ENCODE measurements around the gene INO80D. TPM values are rescaled to one million over a fixed set of nuclear protein-coding genes. Genes with fewer than 3 reads are reported as not detected.
"Not testable (repeated sequence)": the region's sequence is repeated elsewhere in the genome, so short reads cannot be mapped to it uniquely, and the experiment has no call there.

INO80D gene
- total and polyA plus RNA-seq, 11 donors, result 2.9 to 21.7 (median 14.7) TPM

DNA sequence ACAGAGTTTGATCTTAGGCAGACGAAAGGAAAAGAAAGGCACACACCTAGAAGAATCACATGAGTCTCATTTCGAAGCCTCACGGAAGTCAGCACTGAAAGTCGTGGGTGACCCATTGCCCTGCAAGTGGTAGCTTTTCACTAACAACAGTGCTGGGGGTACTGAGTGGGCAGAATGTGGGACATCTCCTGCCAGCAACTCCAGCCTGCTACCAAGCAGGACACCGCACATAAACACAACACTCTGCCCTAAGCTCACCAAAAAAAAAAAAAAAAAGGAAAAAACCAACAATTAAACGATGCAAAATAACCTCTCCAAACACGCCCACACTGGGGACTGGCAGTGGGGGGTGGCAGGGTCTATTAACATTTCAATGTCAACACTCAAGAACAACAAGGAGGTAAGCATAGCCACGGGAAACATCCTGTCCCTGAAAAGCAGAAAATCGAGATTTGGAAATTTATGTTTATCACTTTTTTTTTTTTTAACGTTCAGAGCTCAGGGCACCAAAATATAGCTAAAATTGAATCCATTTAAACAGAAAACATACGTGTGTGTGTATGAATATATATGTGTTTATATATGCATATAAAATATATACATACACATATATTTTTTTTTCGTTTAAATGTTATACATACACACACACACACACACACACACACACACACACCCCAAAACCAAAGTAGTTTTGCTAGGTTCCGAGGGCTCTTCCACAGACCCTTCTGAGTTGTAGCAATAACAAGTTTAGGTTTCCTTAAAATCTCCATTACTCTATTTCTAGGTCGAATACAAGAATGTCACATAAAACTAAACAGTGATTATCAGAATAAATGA, 2.2 kb downstream of the INO80D start:
- intact Hi-C loops (cut with DNase I), result loop anchor here in 1 of 10 donors (2.0 kb wide), 1 partner anchor 75 kb away; the partner anchor contains the start of genes EEF1B2 and NDUFS1
- no peaks in the 10 kb centered on the region for H3K27me3 ChIP-seq
- 8 to 12% (median 10%) methylated on average over 14 of the region's 14 CpGs for WGBS, 4 donors
- peak overlapping the region; percentile 72 to 95 (median 90) for H3K4me3 ChIP-seq
- TF ChIP-seq, protein P1, sequence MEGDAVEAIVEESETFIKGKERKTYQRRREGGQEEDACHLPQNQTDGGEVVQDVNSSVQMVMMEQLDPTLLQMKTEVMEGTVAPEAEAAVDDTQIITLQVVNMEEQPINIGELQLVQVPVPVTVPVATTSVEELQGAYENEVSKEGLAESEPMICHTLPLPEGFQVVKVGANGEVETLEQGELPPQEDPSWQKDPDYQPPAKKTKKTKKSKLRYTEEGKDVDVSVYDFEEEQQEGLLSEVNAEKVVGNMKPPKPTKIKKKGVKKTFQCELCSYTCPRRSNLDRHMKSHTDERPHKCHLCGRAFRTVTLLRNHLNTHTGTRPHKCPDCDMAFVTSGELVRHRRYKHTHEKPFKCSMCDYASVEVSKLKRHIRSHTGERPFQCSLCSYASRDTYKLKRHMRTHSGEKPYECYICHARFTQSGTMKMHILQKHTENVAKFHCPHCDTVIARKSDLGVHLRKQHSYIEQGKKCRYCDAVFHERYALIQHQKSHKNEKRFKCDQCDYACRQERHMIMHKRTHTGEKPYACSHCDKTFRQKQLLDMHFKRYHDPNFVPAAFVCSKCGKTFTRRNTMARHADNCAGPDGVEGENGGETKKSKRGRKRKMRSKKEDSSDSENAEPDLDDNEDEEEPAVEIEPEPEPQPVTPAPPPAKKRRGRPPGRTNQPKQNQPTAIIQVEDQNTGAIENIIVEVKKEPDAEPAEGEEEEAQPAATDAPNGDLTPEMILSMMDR (IDR thresholded peaks at IDR 0.05), result no peak
- TF ChIP-seq POLR2A (IDR thresholded peaks at IDR 0.05), result no peak
- no peaks in the 10 kb centered on the region for H3K36me3 ChIP-seq
- H3K4me1 ChIP-seq, result peaks cover 0 to 37% (median 22%) of the 10 kb centered on the region in 12 donors
- DNase-seq, result no peak
- peak overlapping the region; percentile 94 to 100 (median 99) for H3K27ac ChIP-seq
- H3K9me3 ChIP-seq, result no peaks in the 10 kb centered on the region
- no peak for ATAC-seq

DNA sequence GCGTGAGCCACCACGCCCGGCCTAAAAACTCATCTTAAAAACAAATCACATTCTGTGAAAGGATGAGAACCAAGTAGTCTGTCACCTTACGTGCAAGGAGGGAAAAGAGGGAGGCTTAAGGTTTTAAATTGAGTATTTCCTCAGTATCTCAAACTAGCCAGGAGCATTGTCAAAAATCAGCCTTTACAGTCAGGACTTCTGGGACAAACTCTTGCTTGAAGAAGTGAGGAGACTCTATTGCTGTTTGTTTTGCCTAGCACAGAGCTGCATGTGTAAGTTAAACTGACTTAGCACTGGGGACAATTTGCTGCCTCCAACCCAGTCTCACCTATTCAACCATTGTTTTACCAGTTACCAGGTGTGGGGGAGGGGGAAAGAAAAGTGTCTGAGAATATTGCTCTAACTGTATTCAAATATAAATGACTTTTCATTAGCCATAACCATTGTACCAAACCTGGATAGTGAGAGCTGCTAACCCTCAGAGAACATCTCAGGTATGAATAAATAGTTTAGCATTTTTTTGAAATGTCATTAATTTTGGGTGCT, 3.6 kb downstream of the INO80D start:
- Histone ChIP-seq H3K27me3 (no peaks in the 10 kb centered on the region), H3K9me3 (no peaks in the 10 kb centered on the region), H3K4me3 (no peak overlapping the region), H3K27ac (no peak overlapping the region), H3K4me1 (peaks cover 0 to 28% (median 13%) of the 10 kb centered on the region in 12 donors), H3K36me3 (no peaks in the 10 kb centered on the region)
- DNase-seq, result no peak
- intact Hi-C loops (cut with DNase I), result no loop called here
- WGBS, 4 donors, result 97 to 100% (median 98%) methylated on average over 4 of the region's 4 CpGs
- TF ChIP-seq, protein P1 (IDR thresholded peaks at IDR 0.05), result no peak
- TF ChIP-seq POLR2A (IDR thresholded peaks at IDR 0.05), result no peak
- no peak for ATAC-seq

DNA sequence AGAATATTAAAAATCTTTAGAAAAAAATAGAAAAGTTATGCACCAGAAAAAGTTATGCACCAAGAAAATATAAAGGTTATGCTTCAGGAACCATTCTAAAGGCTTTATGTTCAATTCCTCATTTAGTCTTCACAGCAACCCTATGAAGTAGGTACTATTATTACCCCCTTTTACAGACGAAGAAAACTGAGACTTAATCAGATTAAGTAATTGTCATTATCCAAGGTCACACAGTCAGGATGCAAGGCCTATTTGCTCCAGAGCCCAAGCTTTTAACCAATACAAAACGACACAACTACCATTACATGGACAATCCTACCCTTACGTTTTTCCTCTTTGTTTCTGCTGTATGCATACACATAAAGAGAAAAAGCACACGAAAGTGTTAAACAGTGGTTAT, 5.0 kb downstream of the INO80D start:
- Histone ChIP-seq H3K36me3 (no peaks in the 10 kb centered on the region), H3K4me1 (peaks cover 0 to 21% (median 9%) of the 10 kb centered on the region in 12 donors), H3K9me3 (no peaks in the 10 kb centered on the region), H3K4me3 (no peak overlapping the region), H3K27me3 (no peaks in the 10 kb centered on the region), H3K27ac (no peak overlapping the region)
- intact Hi-C loops (cut with DNase I), result no loop called here
- no peak for DNase-seq
- TF ChIP-seq, protein P1 (IDR thresholded peaks at IDR 0.05), result no peak
- TF ChIP-seq POLR2A (IDR thresholded peaks at IDR 0.05), result no peak
- 82 to 86% (median 83%) methylated on average over 4 of the region's 4 CpGs for WGBS, 4 donors
- no peak for ATAC-seq

DNA sequence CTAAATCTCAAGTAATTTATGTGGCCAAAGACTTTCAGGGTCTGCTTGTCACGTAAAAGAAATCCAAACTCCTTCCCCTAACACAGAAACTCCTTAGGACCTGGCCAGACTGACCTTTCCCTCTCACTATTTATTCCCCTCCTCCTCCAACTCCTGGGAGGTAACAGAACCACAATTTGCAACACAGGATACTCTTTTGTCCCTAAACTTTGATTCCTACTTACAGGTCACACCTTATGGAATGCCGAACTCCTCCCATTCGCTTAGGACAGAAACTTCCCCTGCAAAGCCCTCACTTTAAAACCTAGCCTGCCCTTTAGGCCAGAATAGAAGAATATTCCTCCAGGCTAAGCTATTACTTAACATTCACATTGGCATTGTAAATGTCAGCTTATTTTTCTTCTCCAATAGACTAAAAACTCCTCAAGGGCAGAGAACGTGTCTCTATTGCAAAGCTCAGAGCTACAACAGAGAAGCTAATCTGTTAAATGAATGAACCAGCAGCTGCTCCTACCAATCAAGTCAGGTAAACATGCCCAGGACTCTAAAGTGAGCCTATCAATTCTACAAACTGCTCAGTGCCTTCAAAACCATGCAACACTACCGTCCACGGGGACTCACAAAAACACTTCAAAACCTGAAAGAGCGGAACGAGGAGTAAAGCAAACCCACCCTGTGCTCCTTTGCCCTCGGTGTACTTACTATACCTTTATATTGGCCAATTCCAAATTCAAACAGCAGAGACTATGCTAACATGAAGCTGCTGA, 6.1 kb downstream of the INO80D start:
- 73 to 83% (median 76%) methylated on average over 8 to 9 of the region's 9 CpGs for WGBS, 4 donors
- ATAC-seq (no peak), DNase-seq (no peak)
- Histone ChIP-seq H3K36me3 (no peaks in the 10 kb centered on the region), H3K4me1 (peaks cover 0 to 21% (median 9%) of the 10 kb centered on the region in 12 donors), H3K27me3 (no peaks in the 10 kb centered on the region), H3K27ac (no peak overlapping the region), H3K9me3 (no peaks in the 10 kb centered on the region), H3K4me3 (no peak overlapping the region)
- intact Hi-C loops (cut with DNase I), result no loop called here
- TF ChIP-seq POLR2A (IDR thresholded peaks at IDR 0.05), result no peak
- TF ChIP-seq, protein P1 (IDR thresholded peaks at IDR 0.05), result no peak

DNA sequence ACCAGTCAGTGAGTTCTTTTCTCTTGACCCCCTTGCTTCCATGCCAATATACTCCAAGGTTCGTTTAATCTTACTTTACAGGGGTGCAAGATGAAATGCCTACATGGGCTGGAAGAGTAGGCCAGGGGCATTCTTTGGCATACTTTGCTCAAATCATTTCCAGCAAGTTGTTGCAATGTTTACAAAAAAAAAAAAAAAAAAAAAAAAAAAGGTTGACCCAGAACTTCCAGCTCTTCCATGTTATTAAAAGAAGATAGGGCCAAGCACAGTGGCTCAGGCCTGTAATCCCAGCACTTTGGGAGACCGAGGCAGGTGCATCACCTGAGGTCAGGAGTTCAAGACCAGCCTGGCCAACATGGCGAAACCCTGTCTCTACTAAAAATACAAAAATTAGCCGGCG, 8.1 kb downstream of the INO80D start:
- WGBS, 4 donors, result 87 to 94% (median 89%) methylated on average over 5 of the region's 5 CpGs
- H3K4me1 ChIP-seq, result peaks cover 0 to 13% (median 1%) of the 10 kb centered on the region in 12 donors
- H3K27me3 ChIP-seq; H3K9me3 ChIP-seq; ATAC-seq; H3K36me3 ChIP-seq; intact Hi-C loops (cut with DNase I); H3K4me3 ChIP-seq; H3K27ac ChIP-seq; DNase-seq: not testable (repeated sequence)

Data from heart left ventricle (tissue), 16 donors.